Fibroblast of mammary gland (primary cell): ENCODE data around the gene EBF3.

ENCODE experiments used
- DNase-seq: peaks from one replicate; pipeline ENCODE4 v3.0.0-alpha.2; 2010; ENCODE audit warnings: low read depth
- H3K4me3 ChIP-seq: 2 replicates; pipeline ENCODE4 v1.5.1; 2011; ENCODE audit warnings: low read depth, mild to moderate bottlenecking, low read length, moderate library complexity; ENCODE audit not compliant: control insufficient read depth
- TF ChIP-seq, protein P1 (sequence below): conservative IDR thresholded peaks from 2 replicates; pipeline ENCODE4 v1.5.1; 2011; ENCODE audit warnings: low read depth, low read length, inconsistent platforms; ENCODE audit not compliant: control insufficient read depth, insufficient read depth

EBF3 gene

DNA sequence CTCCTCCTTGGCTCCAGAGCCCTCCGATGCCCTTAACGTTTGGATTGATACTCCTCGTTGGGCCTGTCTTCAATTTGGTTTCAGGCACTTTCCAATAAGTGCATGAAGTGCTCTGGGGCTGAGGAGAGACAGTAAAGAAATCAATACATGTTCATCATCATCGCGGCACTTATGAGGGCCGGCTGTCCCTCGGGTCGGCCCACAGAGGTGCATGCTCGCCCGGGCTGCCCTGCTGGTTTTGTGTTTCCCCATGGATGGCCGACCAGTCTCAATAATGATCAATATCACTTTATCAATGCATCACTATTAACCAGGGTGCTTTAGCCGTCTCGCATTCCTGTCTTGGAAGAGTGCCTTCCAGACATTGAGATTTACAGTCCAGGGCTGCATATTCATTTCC, 154.2 kb downstream of the EBF3 start:
- no peak for DNase-seq
- TF ChIP-seq, protein P1, sequence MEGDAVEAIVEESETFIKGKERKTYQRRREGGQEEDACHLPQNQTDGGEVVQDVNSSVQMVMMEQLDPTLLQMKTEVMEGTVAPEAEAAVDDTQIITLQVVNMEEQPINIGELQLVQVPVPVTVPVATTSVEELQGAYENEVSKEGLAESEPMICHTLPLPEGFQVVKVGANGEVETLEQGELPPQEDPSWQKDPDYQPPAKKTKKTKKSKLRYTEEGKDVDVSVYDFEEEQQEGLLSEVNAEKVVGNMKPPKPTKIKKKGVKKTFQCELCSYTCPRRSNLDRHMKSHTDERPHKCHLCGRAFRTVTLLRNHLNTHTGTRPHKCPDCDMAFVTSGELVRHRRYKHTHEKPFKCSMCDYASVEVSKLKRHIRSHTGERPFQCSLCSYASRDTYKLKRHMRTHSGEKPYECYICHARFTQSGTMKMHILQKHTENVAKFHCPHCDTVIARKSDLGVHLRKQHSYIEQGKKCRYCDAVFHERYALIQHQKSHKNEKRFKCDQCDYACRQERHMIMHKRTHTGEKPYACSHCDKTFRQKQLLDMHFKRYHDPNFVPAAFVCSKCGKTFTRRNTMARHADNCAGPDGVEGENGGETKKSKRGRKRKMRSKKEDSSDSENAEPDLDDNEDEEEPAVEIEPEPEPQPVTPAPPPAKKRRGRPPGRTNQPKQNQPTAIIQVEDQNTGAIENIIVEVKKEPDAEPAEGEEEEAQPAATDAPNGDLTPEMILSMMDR, result no peak
- no peak overlapping the region for H3K4me3 ChIP-seq

- no peak overlapping the region for H3K4me3 ChIP-seq
- TF ChIP-seq, protein P1, result no peak
- no peak for DNase-seq
These were observed 154.6 kb downstream of the EBF3 start for GRCh38 chr10:129809431-129809830.

DNA sequence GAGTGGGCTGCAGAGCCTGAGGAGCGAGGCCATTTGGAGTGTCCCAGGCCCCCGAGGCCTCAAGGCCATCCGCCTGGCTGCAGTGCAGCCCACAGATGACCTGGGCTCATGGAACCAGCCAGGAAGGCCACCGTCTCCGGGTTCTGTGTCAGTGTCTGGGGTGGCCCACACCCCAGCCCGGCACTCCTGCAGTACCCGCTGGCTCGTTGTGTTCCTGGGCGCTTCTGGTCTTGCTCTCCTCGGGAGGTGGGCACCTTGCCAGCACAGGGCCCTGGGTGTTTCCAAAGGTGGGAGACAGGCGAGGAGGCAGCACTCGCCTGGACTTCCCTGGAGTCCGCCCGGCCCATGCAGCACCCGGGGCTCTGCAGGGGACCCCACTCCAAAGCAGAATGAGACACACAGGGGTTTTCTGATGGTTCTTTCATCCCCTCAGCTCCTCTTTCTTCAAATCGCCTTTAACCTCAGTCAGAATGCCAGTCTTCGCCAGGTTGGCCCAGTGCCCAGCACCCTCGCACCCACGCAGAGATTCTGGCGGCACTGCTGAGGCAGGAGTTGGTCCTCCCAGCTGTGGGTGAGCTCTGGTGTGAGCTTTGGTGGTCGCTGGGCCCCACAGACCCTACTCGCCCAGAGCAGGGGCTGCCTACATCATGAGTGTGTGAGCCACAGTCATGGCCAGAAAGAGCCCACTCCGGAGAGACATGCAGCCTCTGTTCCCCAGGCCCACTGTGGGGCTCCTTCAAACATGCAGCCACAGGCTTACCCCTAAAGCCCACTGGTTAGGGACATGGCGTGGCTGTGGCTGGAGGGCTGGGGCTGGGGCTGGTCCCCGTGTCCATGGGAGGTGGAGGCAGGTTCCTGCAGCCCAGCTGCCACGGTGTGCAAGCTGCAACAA, 155.7 kb downstream of the EBF3 start:
- H3K4me3 ChIP-seq, result no peak overlapping the region
- no peak for DNase-seq
- TF ChIP-seq, protein P1, result no peak

DNA sequence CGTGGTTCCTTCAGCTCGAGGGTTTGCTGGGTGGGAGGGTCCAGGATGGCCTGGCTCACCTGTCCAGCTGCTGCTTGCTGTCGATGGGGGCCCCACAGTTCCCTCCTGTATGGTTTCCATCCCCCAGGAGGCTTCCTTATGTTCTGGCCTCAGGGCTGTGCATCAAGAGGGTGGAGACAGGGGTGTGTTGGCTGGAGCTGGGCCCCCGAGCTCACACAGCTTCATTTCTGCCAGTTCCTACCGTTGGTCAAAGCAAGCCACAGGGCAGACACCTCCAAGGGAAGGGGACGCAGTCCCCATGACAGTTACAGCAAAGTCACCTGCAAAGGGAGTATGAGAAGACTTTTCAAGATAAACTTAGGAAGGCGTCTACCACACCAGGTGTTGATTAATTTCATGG, 156.9 kb downstream of the EBF3 start:
- no peak overlapping the region for H3K4me3 ChIP-seq
- TF ChIP-seq, protein P1, result no peak
- no peak for DNase-seq

- no peak overlapping the region for H3K4me3 ChIP-seq
- DNase-seq, result no peak
- TF ChIP-seq, protein P1, result no peak
These were observed 163.2 kb downstream of the EBF3 start for GRCh38 chr10:129800796-129801340.

- TF ChIP-seq, protein P1, result no peak
- no peak for DNase-seq
- H3K4me3 ChIP-seq, result no peak overlapping the region
These were observed 164.1 kb downstream of the EBF3 start for GRCh38 chr10:129799942-129800341.
